GM12872 (cell line): ENCODE measurements around the gene TMEM245.

Experiments
- TF ChIP-seq, protein P1 (sequence below): IDR thresholded peaks from 3 replicates; pipeline ENCODE4 v1.5.1; 2011; ENCODE audit warnings: low read depth, mild to moderate bottlenecking, low read length, moderate library complexity; ENCODE audit not compliant: insufficient read depth

TMEM245 gene

DNA sequence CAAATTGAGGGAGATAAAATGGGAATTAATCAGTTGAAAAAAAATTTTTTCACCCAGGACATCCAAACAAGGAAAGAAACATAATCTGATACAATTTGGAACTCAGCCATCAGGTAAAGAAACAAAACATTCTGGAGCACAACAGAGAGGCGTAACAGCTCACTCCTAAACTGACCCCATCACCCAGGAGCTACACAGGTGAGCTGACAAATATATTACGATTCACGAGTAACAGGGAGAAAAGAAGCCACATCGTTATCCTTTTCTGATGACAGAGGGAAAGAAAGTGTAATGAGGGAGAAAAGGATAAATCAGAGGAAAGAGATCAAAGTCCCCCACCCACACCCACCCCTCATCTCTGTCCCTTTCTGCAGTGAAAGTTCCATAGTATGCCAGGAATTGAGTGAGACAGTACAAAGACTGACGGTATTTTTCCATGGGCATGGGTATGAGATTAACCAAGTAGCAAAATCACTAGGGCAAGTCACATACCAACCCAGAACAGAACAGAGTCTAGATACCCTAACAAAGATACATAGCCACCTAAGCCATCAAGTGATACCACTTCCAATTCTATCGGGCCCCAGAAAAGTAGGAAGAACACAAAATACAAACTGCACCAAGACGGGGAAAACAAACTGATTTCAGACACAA lies 45.4 kb downstream of the TMEM245 start:
- TF ChIP-seq, protein P1, sequence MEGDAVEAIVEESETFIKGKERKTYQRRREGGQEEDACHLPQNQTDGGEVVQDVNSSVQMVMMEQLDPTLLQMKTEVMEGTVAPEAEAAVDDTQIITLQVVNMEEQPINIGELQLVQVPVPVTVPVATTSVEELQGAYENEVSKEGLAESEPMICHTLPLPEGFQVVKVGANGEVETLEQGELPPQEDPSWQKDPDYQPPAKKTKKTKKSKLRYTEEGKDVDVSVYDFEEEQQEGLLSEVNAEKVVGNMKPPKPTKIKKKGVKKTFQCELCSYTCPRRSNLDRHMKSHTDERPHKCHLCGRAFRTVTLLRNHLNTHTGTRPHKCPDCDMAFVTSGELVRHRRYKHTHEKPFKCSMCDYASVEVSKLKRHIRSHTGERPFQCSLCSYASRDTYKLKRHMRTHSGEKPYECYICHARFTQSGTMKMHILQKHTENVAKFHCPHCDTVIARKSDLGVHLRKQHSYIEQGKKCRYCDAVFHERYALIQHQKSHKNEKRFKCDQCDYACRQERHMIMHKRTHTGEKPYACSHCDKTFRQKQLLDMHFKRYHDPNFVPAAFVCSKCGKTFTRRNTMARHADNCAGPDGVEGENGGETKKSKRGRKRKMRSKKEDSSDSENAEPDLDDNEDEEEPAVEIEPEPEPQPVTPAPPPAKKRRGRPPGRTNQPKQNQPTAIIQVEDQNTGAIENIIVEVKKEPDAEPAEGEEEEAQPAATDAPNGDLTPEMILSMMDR = no peak

- TF ChIP-seq, protein P1 = no peak
Observed at GRCh38 chr9:109072821-109073435, 46.8 kb downstream of the TMEM245 start.

DNA sequence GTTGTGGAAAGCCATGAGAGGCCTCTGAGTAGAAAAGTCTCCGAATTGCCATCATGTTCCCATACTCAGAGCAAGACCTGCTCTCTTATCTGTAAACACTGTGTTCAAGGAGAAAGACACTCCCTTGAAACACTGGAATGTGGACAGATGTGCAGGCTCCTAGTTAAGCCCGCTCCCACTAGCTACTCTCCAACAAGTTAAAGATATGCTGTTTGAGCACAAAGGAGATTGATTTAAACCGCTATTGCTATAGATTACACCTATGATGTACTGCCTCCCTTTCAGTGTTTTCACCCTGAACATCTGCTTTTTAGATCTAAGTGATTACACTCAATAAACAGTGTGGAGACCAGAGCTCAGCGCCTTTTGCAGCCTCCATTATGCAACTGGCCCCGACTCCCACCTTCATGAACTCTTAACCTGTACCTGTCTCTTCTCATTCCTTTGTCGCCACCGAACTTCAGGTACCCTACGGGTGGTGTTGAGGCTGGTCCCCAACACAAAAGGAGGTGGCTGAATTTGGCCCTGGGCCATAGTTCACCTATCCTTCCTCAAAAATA lies 47.5 kb downstream of the TMEM245 start:
- TF ChIP-seq, protein P1 = no peak

GRCh38 chr9:109068764-109069163 lies 51.0 kb downstream of the TMEM245 start:
- TF ChIP-seq, protein P1 = no peak

DNA sequence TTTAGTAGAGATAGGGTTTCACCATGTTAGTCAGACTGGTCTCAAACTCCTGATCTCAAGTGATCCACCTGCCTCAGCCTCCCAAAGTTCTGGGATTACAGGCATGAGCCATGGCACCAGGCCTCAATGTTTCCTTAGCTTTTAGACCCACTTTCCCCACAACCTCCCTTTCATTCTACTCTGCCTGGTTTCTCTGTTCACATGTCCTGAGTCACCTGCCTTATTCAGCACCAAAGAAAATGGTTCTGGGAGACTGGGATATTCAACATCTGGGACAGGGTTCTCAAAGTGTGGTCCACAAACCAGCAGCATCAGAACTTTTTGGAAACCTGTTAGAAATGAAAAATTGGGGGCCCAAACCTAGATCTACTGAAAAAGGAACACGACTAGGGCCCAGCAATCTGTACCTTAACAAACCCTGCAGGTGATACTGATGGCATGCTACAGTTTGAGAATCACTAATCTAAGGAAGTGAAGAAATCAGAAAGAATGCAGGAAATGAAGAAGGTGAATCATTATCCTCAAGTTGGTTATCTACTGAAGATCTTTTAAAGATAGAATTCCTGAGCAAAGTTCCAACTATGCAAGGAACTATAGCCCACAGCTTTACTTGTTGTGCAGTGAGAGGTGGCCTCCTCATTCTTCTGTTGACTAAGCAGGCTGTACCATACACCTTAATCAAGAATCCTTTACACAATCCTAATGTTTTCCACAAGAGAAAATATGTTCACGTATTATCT lies 54.6 kb downstream of the TMEM245 start:
- TF ChIP-seq, protein P1 = no peak

GRCh38 chr9:109063760-109064159 lies 56.0 kb downstream of the TMEM245 start:
- TF ChIP-seq, protein P1 = no peak

GRCh38 chr9:109062543-109062942 lies 57.2 kb downstream of the TMEM245 start:
- TF ChIP-seq, protein P1 = no peak
